Measurements from ENCODE around the gene RGS3. TPM values are rescaled to one million over a fixed set of nuclear protein-coding genes. Genes with fewer than 3 reads are reported as not detected.

The RGS3 gene
- total RNA-seq, 1 experiment from 2014 or later: 39.4 TPM

DNA sequence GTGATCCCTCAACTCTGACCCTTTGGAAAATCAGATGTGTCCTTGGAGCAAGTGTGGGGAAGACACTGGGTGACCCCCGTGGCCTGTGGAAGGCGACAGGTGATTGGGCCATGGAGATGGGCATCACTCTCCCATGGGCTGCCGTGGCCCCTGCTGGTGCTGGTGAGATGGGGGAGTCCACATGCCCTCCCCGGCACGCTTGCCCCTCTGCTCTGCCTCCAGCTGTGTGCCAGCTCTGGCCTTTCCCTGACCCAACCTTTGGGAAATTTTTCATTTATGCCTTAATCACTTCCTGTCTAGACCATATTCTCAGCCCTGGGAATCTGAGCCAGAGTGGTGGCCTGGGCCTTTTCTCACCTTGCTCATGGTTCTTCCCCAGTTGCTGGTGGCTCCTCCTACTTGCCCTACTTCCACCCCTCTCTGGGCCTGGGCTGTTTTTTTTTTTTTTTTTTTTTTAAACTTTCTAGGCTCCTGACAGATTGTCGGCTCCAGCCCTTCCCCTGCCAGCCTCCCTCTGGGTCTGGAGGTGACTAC is 56.6 kb downstream of the RGS3 start:
- ChIA-PET RAD21 (ENCODE audit: low non-redundant PET in 1 of 2, low total read pairs in 2 of 2, uncharacterized antibody in 2 of 2, unreplicated experiment in 2 of 2) (no interaction called here), CTCF (no interaction called here), POLR2A (no interaction called here)
- H3K27me3 ChIP-seq (ENCODE audit: insufficient read depth, low read length): no peaks in the 10 kb centered on the region
- no peak overlapping the region for H3K4me2 ChIP-seq (ENCODE audit: low read length)
- no peaks in the 10 kb centered on the region for H3K79me2 ChIP-seq (ENCODE audit: insufficient read depth, low read length)
- no peak overlapping the region for H3K4me3 ChIP-seq (replicated peaks in 1 of 2; ENCODE audit: low read depth in 1 of 2, low read length in 2 of 2)
- no peaks in the 10 kb centered on the region for H3K9me3 ChIP-seq (ENCODE audit: control insufficient read depth in 1 of 2, insufficient read depth in 1 of 2, low read depth in 1 of 2, low read length in 2 of 2)
- TF ChIP-seq, protein P1, sequence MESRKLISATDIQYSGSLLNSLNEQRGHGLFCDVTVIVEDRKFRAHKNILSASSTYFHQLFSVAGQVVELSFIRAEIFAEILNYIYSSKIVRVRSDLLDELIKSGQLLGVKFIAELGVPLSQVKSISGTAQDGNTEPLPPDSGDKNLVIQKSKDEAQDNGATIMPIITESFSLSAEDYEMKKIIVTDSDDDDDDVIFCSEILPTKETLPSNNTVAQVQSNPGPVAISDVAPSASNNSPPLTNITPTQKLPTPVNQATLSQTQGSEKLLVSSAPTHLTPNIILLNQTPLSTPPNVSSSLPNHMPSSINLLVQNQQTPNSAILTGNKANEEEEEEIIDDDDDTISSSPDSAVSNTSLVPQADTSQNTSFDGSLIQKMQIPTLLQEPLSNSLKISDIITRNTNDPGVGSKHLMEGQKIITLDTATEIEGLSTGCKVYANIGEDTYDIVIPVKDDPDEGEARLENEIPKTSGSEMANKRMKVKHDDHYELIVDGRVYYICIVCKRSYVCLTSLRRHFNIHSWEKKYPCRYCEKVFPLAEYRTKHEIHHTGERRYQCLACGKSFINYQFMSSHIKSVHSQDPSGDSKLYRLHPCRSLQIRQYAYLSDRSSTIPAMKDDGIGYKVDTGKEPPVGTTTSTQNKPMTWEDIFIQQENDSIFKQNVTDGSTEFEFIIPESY (IDR thresholded peaks at IDR 0.05; ENCODE audit: extremely low read depth, insufficient replicate concordance, low read length): no peak
- TF ChIP-seq SIN3A (IDR thresholded peaks at IDR 0.05; ENCODE audit: low read depth): no peak
- TF ChIP-seq POLR2AphosphoS5 (IDR thresholded peaks at IDR 0.05; ENCODE audit: low read depth, low read length): no peak
- TF ChIP-seq YY1 (IDR thresholded peaks at IDR 0.05; ENCODE audit: extremely low read depth, insufficient replicate concordance, low read depth, low read length): no peak
- no peak for TF ChIP-seq EZH2phosphoT487 (IDR thresholded peaks at IDR 0.05; ENCODE audit: borderline replicate concordance)
- TF ChIP-seq, protein P2, sequence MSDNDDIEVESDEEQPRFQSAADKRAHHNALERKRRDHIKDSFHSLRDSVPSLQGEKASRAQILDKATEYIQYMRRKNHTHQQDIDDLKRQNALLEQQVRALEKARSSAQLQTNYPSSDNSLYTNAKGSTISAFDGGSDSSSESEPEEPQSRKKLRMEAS (IDR thresholded peaks at IDR 0.05): no peak
- TF ChIP-seq EGR1 (IDR thresholded peaks at IDR 0.05; ENCODE audit: low read depth): no peak
- TF ChIP-seq, protein P3, sequence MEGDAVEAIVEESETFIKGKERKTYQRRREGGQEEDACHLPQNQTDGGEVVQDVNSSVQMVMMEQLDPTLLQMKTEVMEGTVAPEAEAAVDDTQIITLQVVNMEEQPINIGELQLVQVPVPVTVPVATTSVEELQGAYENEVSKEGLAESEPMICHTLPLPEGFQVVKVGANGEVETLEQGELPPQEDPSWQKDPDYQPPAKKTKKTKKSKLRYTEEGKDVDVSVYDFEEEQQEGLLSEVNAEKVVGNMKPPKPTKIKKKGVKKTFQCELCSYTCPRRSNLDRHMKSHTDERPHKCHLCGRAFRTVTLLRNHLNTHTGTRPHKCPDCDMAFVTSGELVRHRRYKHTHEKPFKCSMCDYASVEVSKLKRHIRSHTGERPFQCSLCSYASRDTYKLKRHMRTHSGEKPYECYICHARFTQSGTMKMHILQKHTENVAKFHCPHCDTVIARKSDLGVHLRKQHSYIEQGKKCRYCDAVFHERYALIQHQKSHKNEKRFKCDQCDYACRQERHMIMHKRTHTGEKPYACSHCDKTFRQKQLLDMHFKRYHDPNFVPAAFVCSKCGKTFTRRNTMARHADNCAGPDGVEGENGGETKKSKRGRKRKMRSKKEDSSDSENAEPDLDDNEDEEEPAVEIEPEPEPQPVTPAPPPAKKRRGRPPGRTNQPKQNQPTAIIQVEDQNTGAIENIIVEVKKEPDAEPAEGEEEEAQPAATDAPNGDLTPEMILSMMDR (IDR thresholded peaks at IDR 0.05 in 2 of 3, conservative IDR thresholded peaks at IDR 0.05 in 1 of 3; ENCODE audit: borderline replicate concordance in 1 of 3, insufficient read depth in 1 of 3, low read depth in 2 of 3, low read length in 2 of 3): no peak
- no peak for TF ChIP-seq CBX3 (IDR thresholded peaks at IDR 0.05; ENCODE audit: low read depth)
- no peak for TF ChIP-seq SP1 (IDR thresholded peaks at IDR 0.05; ENCODE audit: low read depth)
- no peaks in the 10 kb centered on the region for H4K20me1 ChIP-seq (ENCODE audit: insufficient read depth)
- no TSS peak for BruUV-seq (replicated peaks)
- H2AFZ ChIP-seq (ENCODE audit: low read depth, low read length, poor library complexity, severe bottlenecking): no peak overlapping the region
- ATAC-seq (no peak), DNase-seq (ENCODE audit: low read depth, low spot score) (no peak)
- H3K9me2 ChIP-seq (ENCODE audit: insufficient read depth): no peaks in the 10 kb centered on the region
- no peak overlapping the region for H3K9ac ChIP-seq (ENCODE audit: low read length)
- peaks cover 21 to 43% of the 10 kb centered on the region in 2 experiments; a peak in 3 of 4 replicates for H3K36me3 ChIP-seq (ENCODE audit: control insufficient read depth in 1 of 2, insufficient read depth in 2 of 2, low read length in 2 of 2)
- no peak overlapping the region for H3K27ac ChIP-seq (ENCODE audit: low read depth, low read length)
- peaks cover 0 to 5% of the 10 kb centered on the region in 2 experiments; a peak in 1 of 4 replicates for H3K4me1 ChIP-seq (ENCODE audit: control insufficient read depth in 1 of 2, insufficient read depth in 2 of 2, low read length in 2 of 2)
- intact Hi-C loops (cut with micrococcal nuclease): no loop called here
